Activated CD4-positive, alpha-beta T cell treated with anti-CD3 and anti-CD28 coated beads, Interleukin-2, amount 50 U/mL, for 1 hour (primary cell): ENCODE measurements around the gene PAX8.

Experiments used
- DNase-seq: peaks from one replicate; pipeline ENCODE4 v3.0.0-alpha.2; 2020

The PAX8 gene

GRCh38 chr2:113264713-113265403, 13.9 kb downstream of the PAX8 start:
- no peak for DNase-seq

GRCh38 chr2:113263546-113263945, 15.2 kb downstream of the PAX8 start:
- no peak for DNase-seq

GRCh38 chr2:113260991-113261390, 17.7 kb downstream of the PAX8 start:
- DNase-seq = no peak

GRCh38 chr2:113258471-113259147, 20.1 kb downstream of the PAX8 start:
- no peak for DNase-seq

GRCh38 chr2:113257516-113258264, 21.0 kb downstream of the PAX8 start:
- DNase-seq = no peak

- DNase-seq = no peak
These were observed 23.3 kb downstream of the PAX8 start for GRCh38 chr2:113255140-113256070.

- DNase-seq = no peak
These were observed 25.3 kb downstream of the PAX8 start for GRCh38 chr2:113253453-113253852.

GRCh38 chr2:113252047-113252590, 26.6 kb downstream of the PAX8 start:
- no peak for DNase-seq

- DNase-seq = no peak
These were observed 27.6 kb downstream of the PAX8 start for GRCh38 chr2:113251118-113251517.

- peak; percentile 74 for DNase-seq
These were observed 29.5 kb downstream of the PAX8 start for GRCh38 chr2:113248997-113249770.

- DNase-seq = no peak
These were observed 32.1 kb downstream of the PAX8 start for GRCh38 chr2:113246606-113247005.

GRCh38 chr2:113245276-113245711, 33.4 kb downstream of the PAX8 start:
- no peak for DNase-seq

GRCh38 chr2:113242327-113242726, 36.4 kb downstream of the PAX8 start:
- DNase-seq = no peak

- DNase-seq = no peak
These were observed 37.5 kb downstream of the PAX8 start for GRCh38 chr2:113240915-113241911.

GRCh38 chr2:113240150-113240914, 38.4 kb downstream of the PAX8 start:
- DNase-seq = no peak

- no peak for DNase-seq
These were observed 39.6 kb downstream of the PAX8 start for GRCh38 chr2:113238871-113239839.

- no peak for DNase-seq
These were observed 41.0 kb downstream of the PAX8 start for GRCh38 chr2:113237604-113238160.
